ENCODE data around the gene PDE4A. TPM values are rescaled to one million over a fixed set of nuclear protein-coding genes. Genes with fewer than 3 reads are reported as not detected.
A peak's percentile ranks its signal among the peaks of the same experiment; 100 is the strongest.

PDE4A gene
- total and polyA plus RNA-seq, 2 of the 13 experiments (the other 11 are each of a cell fraction or from before 2014, with no cell fraction given) = 1.1 to 4.1 TPM

- TF ChIP-seq CBFB (CRISPR knock-in tag; IDR thresholded peaks at IDR 0.05) (0 out of 2 replicates have a peak, but pooled peaks have one; percentile 8), ZNF17 (CRISPR knock-in tag; IDR thresholded peaks at IDR 0.05) (no peak), ZNF570 (CRISPR knock-in tag; IDR thresholded peaks at IDR 0.05; ENCODE audit: borderline replicate concordance) (no peak), ZNF326 (CRISPR knock-in tag; IDR thresholded peaks at IDR 0.05; ENCODE audit: borderline replicate concordance) (no peak), ZBTB7B (CRISPR knock-in tag; IDR thresholded peaks at IDR 0.05) (no peak; the same call in 1 of the 2 replicates), KLF9 (CRISPR knock-in tag; IDR thresholded peaks at IDR 0.05; ENCODE audit: low read depth) (no peak), ZNF12 (CRISPR knock-in tag; IDR thresholded peaks at IDR 0.05) (no peak), ZFP37 (CRISPR knock-in tag; IDR thresholded peaks at IDR 0.05; ENCODE audit: borderline replicate concordance) (no peak), LCORL (IDR thresholded peaks at IDR 0.05) (no peak), LCORL (CRISPR knock-in tag; IDR thresholded peaks at IDR 0.05) (no peak), ZNF382 (CRISPR knock-in tag; IDR thresholded peaks at IDR 0.05; ENCODE audit: borderline replicate concordance) (no peak), ETV5 (CRISPR knock-in tag; IDR thresholded peaks at IDR 0.05; ENCODE audit: borderline replicate concordance) (peak; percentile 54; the same call in 1 of the 2 replicates), ARNT2 (CRISPR knock-in tag; IDR thresholded peaks at IDR 0.05; ENCODE audit: low read depth) (no peak), HNRNPH1 (optimal IDR thresholded peaks at IDR 0.05; ENCODE audit: low read depth, low read length) (no peak), ZBTB38 (CRISPR knock-in tag; IDR thresholded peaks at IDR 0.05) (no peak), ZNF30 (CRISPR knock-in tag; IDR thresholded peaks at IDR 0.05) (no peak), TCF12 (IDR thresholded peaks at IDR 0.05) (no peak), TCF12 (CRISPR knock-in tag; IDR thresholded peaks at IDR 0.05) (0 out of 2 replicates have a peak, but pooled peaks have one; percentile 57), ARNT (IDR thresholded peaks at IDR 0.05) (no peak), ZNF709 (CRISPR knock-in tag; IDR thresholded peaks at IDR 0.05) (peak; percentile 66; the same call in 1 of the 2 replicates), HNF1B (CRISPR knock-in tag; IDR thresholded peaks at IDR 0.05) (no peak), SMYD3 (CRISPR knock-in tag; IDR thresholded peaks at IDR 0.05) (no peak), SMC3 (IDR thresholded peaks at IDR 0.05; ENCODE audit: low read length) (no peak), IRF2 (CRISPR knock-in tag; IDR thresholded peaks at IDR 0.05) (no peak), ZBTB1 (CRISPR knock-in tag; IDR thresholded peaks at IDR 0.05; ENCODE audit: borderline replicate concordance) (no peak), ZNF605 (CRISPR knock-in tag; IDR thresholded peaks at IDR 0.05) (no peak)
- TF ChIP-seq, protein P1, sequence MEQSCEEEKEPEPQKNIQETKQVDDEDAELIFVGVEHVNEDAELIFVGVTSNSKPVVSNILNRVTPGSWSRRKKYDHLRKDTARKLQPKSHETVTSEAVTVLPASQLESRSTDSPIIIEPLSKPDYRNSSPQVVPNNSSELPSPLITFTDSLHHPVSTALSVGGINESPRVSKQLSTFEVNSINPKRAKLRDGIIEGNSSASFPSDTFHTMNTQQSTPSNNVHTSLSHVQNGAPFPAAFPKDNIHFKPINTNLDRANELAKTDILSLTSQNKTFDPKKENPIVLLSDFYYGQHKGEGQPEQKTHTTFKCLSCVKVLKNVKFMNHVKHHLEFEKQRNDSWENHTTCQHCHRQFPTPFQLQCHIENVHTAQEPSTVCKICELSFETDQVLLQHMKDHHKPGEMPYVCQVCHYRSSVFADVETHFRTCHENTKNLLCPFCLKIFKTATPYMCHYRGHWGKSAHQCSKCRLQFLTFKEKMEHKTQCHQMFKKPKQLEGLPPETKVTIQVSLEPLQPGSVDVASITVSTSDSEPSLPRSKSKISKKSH (CRISPR knock-in tag; IDR thresholded peaks at IDR 0.05; ENCODE audit: borderline replicate concordance) = no peak
- TF ChIP-seq, protein P2, sequence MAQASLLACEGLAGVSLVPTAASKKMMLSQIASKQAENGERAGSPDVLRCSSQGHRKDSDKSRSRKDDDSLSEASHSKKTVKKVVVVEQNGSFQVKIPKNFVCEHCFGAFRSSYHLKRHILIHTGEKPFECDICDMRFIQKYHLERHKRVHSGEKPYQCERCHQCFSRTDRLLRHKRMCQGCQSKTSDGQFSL (CRISPR knock-in tag; IDR thresholded peaks at IDR 0.05) = no peak
- TF ChIP-seq, protein P3, sequence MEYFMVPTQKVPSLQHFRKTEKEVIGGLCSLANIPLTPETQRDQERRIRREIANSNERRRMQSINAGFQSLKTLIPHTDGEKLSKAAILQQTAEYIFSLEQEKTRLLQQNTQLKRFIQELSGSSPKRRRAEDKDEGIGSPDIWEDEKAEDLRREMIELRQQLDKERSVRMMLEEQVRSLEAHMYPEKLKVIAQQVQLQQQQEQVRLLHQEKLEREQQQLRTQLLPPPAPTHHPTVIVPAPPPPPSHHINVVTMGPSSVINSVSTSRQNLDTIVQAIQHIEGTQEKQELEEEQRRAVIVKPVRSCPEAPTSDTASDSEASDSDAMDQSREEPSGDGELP (IDR thresholded peaks at IDR 0.05; ENCODE audit: borderline replicate concordance, low read depth) = no peak; the same call in 1 of the 2 replicates
Observed at GRCh38 chr19:10403137-10404021, 17.0 kb upstream of the PDE4A start, which contains the start of gene CDC37 (continued).
